ENCODE measurements around the gene ZNF644.
A peak's percentile ranks its signal among the peaks of the same experiment; 100 is the strongest.

Gene ZNF644

DNA sequence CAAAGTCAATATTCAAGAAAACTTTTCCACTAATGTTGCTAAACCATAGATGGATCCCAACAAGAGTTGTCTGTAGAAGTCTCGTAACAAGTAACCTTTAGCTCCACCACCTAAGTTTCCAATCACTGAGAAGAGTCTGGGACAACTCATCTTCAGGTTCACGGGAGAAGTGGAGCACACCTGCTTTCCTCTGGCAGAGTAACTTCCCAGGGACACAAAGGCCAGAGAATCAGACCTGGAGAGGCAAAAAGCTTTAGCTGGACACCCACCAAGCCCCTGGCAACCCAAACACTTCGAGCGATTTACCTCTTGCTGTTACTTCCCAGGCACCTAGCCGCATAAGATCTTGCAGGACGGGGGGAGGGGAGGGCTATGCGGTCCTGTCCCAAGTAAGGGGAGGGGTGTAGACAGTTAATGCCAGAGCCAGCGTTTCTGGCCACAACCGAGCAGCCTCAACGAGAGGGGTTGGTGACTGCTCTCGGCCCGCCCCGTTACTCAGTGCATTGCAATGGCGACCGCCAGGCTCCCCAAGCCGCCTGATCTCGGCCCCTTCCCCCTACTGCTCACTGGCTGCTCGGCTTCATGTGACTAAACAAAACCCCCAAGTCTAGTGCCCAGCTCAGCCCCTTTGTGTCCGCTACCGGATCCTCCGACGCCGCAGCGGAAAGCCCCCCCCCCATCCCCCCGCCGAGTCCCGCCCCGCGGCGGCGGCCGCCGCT lies 709 bp downstream of the ZNF644 start:
- peak; percentile 51 for DNase-seq

DNA sequence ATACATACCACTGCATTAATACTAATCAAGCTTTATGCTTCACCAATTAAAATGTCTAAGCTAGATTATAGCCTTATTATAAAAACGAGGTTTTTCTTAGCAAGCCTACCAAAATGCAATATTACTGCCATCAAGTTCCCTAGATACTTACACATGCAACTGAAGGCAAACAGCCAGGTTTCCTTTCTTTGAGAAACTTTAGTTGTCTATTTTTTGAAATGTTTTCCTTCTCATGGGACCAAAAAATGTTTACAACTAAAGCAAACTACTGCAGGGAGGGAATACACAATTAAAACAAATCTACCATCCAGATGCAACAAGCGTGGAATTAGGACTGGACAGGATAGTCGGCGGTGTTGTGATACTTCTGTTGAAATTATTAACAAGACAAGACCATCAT lies 1.3 kb downstream of the ZNF644 start:
- DNase-seq = no peak

DNA sequence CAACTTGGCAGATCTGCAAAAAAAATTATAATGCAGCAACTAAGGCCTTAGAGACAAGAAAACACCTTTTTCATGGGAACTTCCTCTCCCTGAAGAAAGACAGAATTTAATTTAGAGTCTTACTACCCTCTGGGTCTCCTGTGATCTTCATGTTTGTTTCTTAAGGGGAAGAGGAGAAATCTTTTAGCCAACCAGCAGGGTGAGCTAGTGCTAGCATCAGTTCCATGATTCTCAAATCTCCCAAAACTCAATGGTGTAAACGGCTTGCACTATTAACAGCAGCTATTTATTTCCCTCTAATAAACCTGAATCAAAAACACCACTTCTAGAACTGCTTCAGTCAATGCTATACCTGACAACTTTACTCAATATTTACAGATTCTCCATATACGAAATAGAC lies 3.8 kb downstream of the ZNF644 start:
- DNase-seq = peak; percentile 44

DNA sequence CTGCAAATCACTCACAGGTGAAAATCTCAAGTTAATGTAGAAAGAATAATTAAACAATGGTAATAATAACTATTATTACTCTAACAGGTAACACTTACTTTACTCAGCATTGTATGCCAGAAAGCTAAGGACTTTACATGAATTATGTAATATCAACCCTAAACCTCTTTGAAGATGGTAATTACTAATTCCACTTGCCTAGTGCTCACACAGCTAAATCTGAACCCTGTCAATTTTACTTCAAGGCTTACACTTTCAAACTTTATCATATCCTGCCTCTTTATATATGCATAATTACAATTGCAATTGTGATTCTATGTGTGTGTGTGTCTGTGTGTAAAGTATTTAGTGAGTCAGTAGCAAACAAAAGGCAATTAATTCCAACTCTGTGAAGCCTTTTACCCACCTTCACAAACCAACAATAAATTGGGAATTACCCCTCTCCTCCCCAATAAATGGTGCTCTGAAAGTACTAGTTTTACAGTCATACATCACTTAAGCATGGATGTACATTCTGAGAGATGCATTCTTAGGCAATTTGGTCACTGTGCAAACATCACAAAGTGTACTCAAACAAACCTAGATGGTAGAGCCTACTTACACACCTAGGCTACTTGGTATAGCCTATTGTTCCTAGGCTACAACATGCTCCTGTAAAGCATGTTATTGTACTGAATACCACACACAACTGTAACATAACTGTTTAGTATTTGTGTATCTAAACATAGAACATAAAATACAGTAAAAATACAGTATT lies 5.9 kb downstream of the ZNF644 start:
- DNase-seq = no peak

DNA sequence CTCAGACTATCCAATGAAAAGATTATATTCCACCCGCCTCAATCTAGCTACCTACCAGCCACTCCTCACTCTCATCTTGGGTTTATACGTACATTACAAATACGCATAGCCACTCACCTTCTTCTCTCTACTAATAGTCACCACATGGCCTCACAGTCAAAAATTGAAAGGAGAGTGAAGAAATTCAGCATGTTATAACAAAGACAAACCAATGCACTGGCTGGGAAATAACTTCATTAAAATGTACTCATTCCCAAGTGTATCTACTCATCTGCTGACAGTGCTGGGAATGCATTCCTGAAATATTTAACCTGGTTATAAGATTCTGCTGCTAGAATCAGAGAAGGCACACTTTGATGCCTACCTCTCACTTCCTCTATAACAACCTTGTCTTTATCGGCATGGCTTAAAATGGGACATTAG lies 6.5 kb downstream of the ZNF644 start:
- no peak for DNase-seq

DNA sequence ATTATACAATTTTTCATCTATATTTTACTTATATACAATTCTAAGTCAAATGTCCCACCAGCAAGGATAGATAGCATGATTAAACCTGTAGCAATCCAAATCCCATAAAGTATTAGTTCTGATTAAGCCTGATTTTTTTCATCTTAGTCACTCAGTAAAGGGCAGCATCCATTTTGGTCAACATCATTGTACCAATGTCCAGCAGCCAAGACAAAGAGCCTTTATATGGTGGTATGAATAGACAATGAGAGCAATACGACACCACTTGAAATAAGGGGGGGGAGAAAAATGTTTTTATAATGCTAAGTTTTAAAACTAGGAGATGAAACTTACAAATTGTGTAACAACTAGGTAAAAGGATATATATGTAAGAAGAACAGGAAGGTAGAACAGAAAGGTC lies 7.4 kb downstream of the ZNF644 start:
- DNase-seq = no peak

DNA sequence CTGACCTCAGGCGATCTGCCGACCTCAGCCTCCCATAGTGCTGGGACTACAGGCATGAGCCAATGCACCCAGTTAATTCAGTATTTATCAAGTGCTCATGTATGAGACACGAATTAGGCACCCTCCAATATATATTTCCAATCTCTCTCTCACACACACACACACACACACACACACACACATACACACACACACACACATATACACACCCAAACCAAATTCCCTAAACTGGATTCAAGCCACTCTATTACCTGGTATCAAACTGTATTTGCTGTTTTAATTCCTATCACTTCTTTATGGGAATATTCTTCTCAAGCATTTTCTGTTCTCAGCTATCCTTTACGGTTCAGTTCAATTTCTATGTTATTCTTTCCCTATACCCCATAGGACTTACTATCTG lies 8.5 kb downstream of the ZNF644 start:
- no peak for DNase-seq

DNA sequence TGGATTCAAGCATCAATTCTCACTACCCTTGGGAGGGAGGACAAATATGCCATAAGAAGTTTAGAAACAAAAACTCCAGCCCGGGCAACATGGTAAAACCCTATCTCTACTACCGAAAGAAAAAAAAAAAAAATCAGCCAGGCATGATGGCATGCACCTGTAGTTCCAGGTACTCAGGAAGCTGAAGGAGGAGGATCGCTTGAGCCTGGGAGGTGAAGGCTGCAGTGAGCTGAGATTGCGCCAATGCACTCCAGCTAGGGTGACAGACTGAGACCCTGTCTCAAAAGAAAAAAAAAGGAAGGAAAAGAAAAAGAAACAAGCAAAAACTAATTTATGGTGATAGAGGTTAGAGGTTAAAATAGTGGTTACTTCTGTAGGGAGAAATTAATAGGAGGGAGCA lies 9.6 kb downstream of the ZNF644 start:
- no peak for DNase-seq

DNA sequence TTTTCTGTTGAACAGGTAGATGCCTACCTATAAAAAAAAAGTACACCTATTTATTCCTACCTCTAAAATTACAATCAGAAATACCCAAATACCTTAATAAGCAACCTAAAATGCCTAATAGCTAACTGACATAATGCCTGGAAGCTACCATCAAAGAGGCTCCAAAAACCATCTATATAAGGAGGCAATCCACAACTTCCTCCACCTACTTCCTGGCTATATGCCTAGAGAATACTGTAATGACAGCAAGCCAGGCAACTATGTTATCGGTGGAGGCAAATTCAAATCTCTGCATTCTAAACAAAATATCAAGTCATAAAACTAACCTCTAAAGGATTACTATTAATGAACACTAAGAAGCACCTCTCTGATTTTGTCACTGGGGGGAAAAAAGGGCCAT lies 10.1 kb downstream of the ZNF644 start:
- no peak for DNase-seq

DNA sequence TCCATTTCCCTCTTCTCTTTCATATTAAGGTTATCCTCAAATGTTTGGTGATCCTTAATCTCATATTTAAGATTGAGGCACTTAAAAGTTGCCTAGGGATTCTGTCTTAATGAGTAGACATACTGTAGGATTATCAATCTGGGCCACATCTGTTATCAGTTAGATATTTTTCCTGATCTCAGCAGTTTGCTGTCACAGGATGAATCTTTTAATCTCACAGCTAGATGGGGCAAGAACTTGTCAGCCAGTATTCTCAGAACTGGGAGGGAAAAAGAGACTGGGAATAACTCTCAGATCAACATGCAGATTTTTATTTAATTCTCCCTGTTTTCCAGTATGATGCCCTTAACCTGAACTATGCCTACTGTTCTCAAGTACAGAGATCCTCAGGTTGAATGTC lies 14.0 kb downstream of the ZNF644 start:
- no peak for DNase-seq

DNA sequence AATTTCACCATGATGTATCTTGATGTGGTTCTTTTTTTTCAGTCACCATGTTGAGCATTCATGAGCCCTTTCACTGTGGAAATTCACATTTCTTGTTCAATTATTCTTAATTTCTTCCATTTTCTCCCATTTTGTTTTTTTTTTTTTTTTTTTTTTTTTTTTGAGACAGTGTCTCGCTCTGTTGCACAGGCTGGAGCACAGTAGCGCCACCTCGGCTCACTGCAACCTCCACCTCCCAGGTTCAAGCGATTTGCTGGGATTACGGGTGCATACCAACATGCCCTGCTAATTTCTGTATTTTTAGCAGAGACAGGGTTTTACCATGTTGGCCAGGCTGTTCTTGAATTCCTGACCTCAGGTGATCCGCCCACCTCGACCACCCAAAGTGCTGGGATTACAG lies 14.7 kb downstream of the ZNF644 start:
- DNase-seq = no peak

DNA sequence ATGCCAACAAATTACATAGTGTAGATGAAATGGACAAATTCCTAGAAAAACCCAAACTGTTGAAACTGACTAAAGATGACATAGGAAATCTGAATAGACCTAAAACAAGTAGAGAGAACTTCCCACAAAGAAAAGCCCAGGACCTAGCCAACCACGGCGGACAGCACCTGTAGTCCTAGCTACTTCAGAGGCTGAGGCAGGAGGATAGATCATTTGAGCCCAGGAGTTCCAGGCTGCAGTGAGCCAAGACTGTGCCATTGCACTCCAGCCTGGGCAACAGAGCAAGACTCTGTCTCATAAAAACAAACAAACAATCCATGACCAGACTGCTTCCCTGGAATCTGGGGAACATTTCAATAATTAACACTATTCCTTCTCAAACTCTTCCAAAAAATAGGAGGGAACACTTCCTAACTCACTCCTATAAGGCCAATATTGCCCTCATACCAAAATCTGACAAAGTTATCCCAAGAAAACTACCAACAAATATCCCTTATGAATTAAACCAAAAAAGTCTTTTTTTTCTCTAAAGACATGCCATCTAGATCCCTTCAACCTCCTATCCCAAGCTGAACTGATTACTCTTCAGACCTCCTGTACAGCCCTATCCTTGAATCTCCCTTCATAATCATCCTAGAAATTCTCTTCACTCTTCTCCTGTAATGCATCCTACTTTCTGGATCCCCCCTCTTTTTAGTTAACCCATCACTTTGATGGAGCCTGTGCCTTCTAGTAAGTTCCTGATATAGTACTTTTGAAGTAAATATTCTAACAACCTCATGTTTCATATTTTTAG lies 15.5 kb downstream of the ZNF644 start:
- DNase-seq = no peak

DNA sequence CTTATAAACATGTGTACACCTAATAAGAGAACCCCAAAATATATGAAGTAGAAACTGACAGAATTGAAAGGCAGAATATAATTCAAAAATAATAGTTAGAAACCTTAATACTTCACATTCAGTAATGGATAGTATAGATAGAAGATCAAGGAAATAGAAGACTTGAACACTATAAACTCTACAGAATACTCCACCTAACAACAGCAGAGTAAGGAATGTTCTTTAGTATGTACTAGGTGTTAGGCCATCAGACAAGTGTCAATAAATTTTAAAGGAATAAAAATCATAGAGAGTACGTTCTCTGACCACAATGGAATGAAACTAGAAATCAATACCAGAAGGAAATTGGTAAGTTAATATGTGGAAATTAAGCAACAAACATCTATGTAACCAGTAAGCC lies 16.6 kb downstream of the ZNF644 start:
- no peak for DNase-seq

DNA sequence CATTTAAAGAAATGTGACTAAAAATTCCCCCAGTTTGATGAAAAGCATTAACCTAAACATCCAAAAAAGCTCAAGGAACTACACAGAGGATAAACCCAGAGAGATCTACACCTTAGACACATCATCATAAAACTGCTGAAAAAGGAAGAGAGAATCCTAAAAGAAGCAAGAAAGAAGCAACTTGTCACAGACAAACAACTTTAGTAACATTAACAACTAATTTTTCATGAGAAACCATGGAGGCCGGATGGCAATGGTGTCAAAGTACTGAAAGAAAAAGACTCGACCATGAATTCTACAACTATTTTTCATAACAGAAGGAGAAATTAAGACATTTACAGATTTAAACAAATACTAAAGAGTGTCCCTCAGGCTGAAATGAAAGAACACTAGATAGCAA lies 17.7 kb downstream of the ZNF644 start:
- DNase-seq = no peak

DNA sequence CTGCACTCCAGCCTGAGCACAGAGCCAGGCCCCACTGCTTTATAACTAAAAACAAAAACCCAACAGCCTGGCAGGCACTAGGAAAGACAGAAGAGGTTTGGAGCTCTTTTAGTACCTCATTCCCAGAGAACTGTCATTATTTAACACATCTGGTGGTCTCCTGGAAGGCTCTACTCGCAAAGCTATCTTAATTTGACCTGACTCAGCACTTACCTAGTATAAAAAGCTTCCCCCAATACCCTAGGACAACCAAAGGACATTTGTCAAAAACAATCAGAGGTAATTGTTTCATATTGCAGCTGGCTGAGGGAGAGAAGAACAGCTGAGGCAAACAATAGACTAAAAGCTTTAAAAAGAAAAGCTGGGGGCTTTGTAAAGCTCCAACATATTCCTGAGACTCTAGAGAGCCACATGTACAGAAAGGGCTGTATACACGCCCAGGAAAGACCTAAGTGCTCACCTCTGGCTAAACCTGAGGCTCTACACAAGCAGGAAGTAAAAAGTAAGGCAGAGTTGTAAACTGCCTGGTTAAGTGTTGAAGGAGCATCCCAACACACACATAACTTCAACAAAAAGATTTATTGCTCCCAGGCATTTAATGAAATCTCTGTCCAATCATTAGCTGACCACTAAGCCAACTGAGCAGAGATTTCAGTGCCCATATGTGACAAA lies 25.0 kb downstream of the ZNF644 start:
- DNase-seq = no peak

DNA sequence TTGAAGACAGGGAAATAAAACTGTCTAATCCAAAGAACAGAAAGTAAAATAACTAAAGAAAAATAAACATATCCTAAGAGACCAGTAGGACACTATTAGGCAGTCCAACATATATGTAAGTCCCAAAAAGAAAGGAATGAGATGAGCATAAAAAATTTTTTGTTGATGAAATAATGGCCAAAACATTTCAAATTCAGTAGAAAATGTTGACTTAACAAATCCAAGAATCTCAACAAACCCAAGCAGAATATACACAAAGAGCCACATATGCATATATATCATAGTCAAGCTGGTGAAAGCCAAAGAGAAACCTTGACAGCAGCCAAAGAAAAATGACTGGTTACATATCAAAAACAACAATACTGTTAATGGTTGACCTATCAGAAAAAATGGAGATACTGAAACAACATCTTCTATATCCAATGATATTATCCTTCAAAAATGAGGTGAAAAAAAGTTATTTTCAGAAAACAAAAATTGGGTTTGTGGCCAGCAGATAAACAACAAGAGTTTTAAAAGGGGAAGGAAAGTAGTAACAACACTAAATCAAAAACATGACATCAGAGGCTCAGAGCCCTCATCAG lies 26.4 kb downstream of the ZNF644 start:
- DNase-seq = no peak

DNA sequence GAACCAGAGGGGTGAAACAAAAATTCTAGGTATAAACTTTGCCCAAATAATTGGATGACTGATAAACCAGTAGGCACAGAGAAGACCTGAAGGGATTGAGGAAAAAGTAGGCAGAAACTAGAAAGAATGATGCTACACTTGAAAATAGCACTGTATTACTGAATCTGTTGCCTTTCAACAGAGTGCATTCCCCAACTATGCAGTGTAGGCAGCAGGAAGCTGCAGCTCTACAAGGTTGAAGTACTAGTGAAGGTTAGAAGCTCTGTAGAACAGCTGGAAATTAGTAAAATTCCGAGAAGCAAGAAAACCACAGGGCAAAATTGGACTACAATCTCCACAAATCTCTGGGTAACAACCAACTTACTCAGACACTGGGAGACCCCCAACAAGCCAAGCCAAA lies 27.4 kb downstream of the ZNF644 start:
- no peak for DNase-seq

DNA sequence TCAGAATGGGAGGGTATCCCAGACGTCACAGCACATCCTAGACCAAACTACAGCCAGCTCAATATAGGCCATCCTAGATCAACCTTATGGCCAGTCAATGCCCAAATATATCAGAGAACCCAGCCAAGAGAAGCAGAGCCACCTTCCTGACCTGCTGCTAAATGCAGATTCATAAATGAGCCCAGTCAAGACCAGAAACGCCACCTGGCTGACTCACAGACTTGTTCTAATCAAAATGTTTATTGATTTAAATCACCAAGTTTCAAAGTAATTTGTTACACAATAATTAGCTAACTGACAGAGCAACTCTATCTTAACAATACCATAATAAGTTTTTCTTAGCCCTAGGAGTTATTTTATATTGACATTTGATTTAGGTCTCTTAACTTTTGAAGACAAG lies 28.6 kb downstream of the ZNF644 start:
- DNase-seq = no peak

DNA sequence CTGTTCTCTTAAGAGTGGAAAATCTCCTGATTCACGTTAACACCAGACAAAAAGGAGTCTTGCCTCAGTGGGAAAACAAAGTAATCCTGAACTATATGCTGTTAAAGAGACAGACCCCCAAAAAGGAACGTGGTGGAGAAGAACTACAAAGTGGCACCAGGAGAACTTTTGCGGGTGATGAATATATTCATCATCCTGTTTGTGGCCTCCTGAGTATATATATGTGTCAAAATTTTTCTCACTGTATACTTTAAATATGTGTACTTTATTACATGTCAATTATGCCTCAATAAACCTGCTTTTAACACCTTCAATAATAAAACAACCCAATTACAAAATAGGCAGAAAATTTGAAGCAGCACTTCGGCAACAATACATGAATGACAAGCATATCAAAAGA lies 31.1 kb downstream of the ZNF644 start:
- no peak for DNase-seq

DNA sequence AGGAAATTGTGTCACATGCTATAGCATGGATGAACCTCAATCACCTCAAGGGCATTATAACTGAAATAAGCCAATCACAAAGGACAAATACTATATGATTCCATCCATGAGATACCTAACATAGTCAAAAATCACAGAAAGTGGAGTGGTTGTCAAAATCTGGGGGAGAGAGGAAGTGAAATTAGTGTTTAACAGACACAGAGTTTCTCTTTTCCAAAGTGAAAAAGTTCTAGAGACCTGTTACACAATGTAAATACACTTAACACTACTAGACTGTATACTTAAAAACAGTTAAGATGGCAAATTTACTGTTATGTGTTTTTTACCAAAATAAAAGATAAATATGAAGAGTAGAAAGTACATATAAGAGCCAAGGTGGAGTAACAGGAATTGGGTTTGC lies 31.8 kb downstream of the ZNF644 start:
- peak; percentile 43 for DNase-seq

DNA sequence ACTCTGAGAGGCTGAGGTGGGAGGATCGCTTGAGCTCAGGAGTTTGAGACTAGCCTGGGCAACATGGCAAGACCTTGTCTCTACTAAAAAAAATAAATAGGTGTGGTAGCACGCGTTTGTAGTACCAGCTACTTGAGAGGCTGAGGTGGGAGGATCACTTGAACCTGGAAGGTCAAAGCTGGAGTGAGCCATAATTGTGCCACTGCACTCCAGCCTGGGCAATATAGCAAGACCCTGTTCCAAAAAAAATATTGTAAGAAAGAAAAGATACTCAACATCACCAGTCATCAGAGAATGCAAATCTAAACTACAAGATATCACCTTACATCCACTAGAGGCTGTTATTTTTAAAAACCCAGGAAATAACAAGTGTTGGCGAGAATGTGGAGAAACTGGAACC lies 32.5 kb downstream of the ZNF644 start:
- DNase-seq = no peak

DNA sequence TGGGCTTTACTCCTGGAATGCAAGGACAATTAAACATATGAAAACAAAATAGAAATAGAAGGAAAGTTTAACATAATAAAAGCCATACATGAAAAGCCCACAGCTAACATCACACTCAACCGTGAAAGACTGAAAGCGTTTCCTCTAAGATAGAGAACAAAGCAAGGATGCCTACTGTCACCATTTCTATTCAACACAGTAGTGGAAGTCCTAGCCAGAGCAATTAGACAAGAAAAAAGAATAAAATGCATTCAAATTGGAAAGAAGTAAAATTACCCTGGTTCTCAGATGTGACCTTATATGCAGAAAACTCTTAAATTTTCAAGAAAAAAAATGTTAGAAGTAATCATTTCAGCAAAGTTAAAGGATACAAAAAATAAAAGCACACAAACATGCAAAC lies 34.0 kb downstream of the ZNF644 start:
- DNase-seq = no peak

DNA sequence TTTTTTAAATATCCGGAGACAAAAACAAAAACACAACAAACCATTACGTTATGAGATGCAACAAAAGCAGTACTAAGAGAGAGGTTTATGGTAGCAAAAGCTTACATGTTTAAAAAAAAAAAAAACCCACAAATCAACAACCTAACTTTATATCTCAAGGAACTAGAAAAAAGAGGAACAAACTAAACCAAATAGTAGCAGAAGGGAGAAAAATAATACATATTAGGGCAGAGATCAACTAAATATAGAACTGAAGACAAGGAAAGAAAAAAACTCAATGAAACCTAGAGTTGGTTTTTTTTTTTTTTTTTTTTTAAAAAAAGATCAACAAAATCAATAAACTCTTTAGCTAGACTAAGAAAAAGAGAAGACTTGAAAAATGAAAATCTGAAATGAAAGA lies 34.9 kb downstream of the ZNF644 start:
- no peak for DNase-seq
